Kidney capillary endothelial cell (primary cell): ENCODE data around the gene E2F1.
A peak's percentile ranks its signal among the peaks of the same experiment; 100 is the strongest.

Source experiments
- DNase-seq: peaks from one replicate; pipeline ENCODE4 v3.0.0-alpha.2; 2018; ENCODE audit warnings: low spot score

The E2F1 gene

DNA sequence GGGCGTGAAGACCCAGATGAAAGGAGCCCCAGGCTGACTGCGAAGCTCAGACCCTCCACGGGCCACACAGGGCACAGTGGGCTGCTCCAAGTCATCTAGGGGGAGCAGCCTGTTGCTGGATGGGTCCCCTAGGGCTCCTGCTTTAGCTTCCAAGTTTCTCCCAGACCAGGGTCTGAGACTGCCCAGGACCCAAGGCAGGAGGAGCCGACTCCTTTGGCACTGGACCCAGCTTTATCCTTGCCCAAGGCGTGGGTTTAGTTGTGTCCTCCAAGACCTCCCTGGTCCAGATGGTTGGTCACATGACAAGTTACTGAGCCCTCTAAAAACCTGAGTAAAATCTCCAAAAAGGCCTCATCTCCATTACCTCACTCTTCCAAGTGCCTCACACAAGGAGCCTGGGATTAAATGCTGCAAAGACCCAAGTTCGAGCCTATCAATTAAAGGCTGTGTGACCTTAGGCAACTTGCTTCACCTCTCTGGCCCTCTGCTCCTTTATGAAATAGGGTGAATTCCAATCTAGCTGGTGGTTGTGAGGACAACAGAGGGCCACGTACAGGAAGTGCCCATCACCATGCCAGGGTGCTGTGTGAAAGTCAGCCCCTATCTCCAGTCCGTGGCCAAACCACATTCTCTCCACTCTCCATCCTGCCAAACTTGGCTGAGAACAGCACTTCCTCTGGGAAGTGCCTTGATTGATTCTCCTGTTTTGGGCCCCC lies 14.5 kb downstream of the E2F1 start:
- no peak for DNase-seq

DNA sequence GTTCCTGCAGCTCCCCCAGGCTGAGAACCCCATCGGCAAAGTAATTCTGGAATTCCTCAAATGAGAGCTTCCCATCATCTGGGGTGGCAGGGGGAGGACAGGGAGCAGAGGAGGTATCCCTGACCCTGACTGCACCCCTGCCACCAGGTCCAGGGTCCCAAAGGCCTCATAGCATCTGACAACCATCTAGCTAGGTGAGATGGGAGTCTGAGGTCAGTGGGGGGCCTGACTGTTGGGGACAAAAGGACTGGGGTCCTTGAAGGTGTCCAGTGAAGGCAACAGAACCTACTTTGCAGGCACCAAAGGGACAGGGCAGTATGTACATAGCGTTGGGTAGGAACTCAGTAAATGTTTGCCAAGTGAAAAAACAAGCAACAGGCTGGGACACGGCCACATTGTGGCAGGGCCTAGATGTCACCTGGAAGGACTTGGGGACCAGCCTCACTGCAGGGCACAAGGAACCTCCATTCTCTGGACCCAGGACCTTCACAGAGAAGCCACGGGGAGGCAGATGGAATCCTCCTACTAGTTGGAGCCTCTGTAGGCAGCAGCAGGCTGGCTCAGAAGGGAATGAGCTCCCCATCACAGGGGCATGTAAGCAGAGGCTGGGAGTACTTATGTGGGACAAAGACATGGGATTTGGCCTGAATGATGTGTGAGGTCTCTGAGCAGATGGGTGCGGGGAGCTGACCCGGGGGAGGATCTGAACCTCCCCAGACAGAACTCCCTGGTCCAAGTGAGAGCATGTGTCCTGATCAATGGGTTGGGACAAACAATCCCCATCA lies 15.3 kb downstream of the E2F1 start:
- no peak for DNase-seq

DNA sequence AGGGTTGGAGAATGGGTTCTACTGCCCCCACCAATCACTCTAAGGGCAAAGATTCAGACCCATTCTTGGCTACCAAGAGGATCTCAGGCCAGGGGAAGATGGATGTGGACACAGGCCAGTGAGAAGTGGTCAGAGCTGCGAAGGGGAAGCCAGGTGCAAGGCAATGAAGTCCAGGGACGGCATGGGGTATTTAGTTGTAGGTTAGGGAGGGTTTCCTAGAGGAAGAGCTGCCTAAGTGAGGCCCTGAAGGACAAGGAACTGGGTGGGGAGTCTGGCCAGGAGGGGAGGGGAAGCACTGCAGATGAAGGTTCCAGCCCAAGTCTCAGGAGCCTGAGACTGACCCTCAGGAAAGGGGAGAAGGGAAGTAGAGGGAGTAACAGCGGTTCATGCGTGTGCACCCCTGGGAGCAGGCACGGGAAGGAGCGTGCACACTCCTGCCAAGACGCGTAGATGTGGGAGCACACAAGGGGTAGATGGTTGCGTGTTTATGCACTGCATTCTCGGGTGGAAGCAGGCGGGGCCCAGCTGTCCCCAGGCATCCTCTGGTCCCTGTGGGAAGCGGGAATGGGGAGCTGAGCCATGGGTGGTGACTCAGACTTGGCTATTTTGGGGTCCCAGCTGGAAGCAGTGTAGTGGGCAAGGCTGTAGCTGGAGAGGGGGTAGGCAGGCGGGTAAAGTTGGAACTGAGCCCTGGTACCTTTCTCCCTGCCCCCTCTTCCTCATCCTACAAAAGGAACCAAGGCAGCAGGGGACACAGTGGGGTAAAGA lies 16.1 kb downstream of the E2F1 start:
- no peak for DNase-seq

DNA sequence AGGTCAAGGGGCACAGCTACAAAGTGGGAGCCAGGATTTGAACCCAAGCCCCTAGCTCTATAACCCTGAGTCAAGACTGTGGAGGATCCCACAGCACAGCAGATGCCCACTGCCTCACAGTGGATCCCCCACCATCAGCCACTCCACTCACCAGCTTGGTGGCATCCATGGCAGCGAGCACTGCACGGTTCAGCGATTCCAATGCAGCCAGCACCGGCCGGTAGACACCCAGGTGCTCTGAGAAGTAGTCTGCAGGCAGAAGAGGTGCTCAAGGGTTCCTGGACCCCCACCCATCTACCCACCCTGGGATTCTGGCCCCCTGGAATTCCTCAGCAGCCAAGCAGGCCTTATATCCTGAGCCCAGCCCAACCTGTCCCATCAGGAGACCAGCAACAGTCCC lies 17.0 kb downstream of the E2F1 start:
- no peak for DNase-seq

DNA sequence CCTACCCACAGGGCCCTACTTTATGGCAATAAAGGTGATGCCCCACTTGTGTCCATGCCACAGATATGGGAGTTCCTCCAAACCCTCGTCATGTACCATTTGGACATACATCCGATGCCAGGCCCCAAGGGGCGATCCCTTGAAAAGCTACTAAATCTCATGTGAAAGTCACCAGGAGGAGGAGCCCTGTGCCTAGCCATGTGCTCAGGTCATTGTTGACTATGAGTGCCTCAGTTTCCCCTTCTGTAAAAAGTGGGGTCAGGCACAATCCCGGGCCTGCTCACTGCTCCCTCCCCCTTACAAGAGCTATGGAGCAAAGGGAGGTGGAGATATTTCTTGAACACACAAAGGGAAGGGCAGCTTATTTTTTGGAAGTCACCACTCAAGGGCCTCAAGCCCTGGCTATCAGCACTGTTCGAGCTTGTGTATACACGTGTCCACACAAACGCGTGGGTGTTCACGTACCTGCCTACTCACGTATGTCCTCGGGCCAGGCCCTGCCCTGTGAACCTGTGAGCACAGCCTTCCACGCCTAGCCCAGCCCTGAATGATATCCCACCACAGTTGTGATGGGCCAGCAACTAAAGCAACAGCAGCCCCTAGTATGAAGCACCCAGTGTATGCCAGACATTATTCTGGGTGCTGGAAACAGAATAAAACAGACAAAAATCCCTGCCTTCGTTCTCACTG lies 17.6 kb downstream of the E2F1 start:
- no peak for DNase-seq

DNA sequence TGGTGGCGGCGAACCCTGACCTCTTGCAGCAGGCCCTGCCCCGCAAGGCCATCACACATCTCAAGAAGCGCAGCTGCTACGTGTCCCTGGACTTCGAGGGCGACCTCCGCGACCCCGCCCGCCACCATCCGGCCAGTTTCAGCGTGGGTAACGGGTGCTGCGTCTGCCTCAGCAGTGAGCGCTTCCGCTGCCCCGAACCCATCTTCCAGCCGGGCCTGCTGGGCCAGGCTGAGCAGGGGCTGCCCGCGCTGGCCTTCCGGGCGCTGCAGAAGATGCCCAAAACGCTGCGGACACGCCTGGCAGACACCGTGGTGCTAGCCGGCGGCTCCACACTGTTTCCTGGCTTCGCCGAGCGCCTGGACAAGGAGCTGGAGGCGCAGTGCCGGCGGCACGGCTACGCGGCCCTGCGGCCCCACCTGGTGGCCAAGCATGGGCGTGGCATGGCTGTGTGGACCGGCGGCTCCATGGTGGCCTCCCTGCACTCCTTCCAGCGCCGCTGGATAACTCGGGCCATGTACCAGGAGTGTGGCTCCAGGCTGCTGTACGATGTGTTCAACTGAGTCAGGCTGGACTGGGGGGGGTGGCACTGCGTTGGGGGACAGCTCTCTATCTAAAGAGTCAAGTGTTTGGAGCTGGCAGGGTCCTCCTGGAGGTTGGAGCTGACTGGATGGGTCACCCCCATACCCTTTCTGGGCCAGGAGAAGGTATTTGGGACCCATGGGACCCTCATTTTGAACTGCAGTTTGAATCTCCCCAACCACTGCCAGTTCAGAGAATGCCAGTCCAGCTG lies 18.3 kb downstream of the E2F1 start:
- DNase-seq: peak; percentile 77

DNA sequence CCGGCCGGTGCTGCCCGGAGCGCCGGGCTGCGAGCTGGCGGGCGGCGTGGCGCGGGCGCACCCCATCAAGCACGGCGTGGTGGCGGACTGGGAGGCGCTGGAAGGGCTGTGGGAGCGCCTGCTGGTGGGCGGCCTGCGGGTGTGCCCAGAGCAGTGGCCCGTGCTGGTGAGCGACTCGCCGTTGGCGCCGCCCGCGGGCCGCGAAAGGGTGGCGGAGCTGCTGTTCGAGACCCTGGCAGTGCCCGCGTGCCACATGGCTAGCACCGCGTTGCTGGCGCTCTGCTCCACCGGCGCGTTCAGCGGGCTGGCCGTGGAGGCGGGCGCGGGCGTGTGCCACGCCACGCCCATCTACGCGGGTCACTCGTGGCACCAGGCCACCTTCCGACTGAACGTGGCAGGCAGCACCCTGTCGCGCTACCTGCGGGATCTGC lies 18.9 kb downstream of the E2F1 start:
- DNase-seq: peak; percentile 24

DNA sequence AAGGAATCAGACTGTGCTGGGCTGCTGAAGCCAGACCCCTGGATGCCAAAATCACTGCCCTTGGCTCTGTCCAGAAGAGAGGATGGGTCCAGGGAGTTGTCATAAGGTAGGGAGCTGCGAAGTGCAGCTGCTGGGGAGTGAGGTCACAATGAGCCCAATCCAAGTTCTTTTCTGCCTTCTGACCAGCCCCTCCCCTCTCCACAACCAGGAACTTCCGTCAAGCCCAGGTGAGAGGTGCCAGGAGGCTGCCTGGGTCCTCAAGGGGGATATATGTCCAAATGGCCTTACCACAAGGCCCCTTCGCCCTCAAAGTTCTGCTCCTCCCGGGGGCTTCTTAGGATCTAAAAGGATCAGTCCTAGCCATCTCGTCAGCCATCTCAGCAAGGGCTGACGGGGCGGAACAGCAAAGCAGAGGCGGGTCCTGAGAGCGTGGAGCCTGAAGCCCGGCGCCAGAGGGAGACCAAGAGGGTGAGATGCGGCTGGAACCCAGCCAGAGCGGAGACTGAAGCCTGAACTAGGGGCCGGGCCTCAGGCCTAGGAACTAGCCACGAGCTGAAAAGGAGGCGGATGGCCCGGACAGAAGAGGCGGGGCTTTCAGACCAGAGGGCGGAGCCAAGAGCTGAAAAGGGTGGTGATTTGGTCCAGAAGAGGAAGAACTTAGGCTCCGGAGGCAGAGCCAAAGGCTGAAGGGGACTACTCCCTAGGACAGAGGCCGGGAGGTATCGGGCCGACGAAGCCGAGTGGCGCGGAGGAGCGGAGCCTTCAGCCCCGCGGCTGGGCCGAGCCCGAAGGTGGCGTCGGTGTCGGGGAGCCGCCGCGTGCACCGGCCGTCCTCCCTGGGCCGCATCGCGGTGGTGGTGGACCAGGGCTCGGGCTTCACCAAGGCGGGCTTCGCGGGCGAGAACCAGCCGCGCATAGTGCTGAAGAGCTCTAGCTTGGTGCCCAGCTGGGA lies 19.6 kb downstream of the E2F1 start, which contains the start of gene ACTL10:
ACTL10 (plus strand) TSS at position 651 of the 952 bp plus-strand sequence. CDS start 555 bp downstream, outside the sequence.
- DNase-seq: peak; percentile 97

DNA sequence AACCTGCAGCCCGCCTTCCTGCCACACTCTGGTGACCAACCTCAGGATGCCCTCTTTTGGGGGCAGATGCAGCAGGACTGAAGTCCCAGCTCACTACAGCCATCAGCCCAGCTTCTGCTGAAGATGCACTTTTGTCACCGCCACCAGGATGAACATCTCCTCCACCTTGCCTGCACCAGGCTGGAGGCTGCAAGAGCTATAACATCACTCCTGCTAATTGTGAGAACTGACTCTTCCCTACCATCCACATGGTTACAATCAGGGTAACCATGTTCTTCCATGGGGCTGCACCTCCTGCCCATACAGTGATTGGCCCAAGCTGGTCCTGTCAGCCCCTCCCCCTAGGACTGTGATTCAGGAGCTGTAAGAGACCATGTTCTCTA lies 21.4 kb downstream of the E2F1 start:
- no peak for DNase-seq

DNA sequence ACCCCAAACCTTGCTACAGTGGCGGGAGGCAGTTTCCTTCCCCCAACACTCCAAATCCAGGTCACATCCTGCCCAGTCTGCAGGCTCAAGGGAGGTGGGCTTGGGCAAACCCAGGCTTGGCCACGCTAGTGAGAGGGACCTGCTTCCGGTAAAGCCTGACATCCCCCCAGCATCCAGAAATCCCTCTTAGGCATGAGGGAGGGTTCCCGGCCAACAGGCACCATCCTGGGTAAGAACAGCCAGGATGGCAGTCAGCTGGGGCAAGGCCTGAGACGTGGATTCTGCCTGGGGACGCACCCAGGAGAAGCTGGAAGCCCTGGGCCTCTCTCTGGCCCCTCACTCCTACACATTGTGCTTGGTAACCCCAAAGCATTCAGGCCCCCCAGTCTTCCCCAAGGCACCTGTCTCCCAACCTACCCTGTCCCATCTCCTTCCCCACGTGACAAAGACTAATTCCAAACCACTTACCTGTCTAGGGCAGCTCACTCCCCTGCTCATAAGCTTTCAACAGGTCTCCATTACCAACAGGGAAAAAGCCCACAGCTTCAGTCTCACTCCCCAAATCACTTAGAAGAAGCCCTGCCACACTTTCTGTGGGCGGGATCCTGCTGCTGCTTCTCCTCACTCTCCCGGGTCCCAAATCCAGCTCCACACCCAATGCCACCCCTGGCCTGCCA lies 22.0 kb downstream of the E2F1 start:
- no peak for DNase-seq

DNA sequence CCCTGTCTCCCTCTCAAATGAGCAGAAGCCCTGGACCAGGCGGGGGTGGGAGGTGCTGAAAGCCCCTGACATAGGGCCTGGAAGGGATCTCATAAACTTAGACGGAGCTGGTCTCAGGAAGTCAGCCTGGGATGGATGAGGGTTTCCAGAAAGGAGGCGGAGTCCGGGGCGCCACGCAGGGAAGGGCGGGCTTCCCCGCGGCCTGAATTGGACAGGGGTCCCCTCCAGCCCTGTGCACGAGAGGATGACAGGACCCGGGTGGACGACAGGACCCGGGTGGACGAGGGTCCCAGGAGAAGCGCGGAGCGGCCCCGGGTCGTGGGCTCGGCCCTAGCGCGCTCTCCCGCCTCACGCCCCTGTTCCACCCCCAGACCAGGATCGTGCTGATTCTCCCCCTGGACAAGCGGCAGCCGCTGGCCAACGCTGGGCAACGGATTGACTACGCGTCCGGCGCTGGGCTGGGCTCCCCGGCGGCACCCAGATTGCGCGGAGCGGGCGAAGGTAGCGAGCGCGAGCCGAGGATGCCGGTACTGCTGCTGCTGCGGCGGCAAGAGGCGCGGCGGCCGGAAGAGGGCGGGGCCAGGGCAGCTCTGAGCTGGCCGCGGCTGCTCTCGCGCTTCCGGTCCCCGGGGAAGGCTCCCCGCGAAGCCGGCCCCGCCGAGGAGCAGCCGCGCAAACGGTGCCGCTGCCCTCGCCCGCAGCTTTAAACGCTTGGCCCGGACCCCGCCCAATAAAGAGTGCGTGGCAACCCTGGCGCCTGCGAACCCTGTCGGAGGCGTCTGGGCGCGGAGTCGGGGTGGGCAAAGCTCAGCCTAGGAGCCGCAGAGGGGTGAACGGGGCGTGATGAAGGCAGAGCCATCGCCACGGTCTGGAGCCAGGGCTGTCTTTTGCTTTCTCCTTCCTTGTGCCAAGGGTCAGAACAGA lies 22.8 kb downstream of the E2F1 start:
- DNase-seq: no peak

DNA sequence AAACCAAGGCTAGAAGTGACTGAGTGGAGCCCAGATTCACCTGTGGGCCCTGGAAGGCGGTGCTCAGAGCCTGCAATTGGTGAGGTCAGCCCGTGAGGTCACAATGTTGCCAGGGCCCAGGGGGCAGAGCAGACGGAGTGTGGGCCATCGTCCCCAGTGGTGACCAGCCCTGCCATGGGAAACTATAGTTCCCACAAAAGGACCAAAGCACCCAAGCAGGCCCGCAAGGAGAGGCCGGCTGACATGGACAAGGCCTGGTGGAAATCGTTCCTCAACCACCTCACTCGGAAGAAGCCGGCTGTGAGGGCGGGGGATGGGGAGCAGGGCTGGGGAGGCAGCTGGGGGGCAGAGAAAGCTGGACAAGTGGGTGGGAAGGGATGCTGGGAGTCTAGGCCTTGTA lies 24.0 kb downstream of the E2F1 start, which contains the start of gene C20orf144:
C20orf144 (plus strand) TSS at position 156 of the 400 bp plus-strand sequence; CDS start at position 175, 19 bp downstream.
- no peak for DNase-seq

DNA sequence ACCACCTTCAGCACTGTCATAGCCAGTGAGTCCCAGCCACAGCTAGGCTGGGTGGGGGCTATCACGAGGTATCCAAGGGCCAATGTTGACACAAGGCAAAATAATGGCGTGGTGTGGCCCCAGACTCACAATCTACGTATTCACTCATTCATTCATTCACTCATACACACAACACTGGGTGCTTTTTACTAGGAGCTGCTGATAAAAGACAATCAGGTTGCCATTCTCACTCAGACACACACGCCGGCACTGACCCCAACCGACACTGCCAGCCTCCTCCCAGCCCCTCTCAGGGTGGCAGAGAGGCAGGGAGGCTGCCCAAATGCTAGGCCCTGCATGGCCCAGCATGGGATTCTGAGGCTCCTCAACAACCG lies 25.5 kb downstream of the E2F1 start:
- no peak for DNase-seq

DNA sequence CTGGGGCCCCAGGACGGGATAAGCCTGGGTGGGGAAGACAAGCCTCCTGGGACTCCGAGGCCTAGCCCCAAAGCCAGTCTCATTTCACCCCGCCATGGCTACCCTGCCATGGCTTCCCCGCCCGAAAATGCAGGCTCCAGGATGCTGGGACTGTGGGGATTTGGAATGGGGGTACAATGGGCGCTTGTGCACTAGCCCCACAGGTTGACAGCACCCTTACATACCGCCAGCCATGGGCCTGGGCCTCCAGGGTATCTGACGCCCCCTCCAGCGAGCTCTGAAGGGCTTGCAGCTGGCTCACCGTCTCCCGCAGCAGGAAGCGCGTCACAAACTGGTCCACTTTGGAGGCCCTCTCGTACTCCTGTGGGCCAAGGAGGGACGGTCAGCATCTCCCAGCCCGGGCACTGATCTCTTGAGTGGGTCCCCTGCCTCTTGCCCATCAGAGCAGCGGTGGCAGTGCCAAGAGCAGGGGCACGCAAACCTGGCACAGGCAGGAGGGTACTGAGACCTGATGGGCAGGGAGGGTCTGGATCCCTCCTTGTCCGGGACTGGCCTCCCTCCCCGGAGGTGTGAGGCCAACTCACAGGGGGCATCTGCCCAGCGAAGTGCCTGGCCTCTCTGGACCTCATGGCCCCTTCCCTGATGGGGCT lies 26.0 kb downstream of the E2F1 start:
- DNase-seq: no peak

DNA sequence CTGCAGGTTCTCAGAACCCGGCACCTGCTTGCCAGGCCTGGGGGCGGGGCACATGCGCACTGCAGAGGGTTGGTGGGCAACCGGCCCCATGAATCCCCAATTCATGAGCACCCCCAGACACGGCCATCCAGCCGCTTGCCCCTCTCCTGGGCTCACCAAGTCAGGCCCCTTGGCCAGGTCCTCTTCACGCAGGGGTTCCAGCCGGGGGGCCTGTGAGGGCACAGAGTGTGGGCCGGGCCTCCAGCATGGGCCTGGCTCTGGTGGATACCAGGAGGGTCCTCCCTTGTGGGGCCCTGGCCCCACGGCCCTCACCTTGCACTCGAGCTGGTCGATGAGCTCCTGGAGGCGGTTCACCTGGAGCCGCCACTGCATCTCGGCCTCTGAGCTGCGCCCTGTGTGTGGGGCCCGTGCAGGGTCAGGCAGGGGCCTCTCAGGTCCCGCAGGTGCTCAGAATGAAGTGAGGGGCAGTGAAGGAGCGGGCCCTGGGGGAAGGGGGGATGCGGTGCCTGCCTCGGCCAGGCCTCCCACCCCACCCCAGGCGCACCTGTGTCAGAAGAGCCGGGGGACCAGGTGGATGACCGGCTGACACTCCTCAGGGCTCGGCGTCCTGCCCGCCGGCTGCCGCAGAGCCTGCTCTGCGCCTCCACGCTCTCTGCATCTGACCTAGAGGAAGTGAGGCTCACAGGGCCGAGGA lies 26.7 kb downstream of the E2F1 start:
- no peak for DNase-seq

DNA sequence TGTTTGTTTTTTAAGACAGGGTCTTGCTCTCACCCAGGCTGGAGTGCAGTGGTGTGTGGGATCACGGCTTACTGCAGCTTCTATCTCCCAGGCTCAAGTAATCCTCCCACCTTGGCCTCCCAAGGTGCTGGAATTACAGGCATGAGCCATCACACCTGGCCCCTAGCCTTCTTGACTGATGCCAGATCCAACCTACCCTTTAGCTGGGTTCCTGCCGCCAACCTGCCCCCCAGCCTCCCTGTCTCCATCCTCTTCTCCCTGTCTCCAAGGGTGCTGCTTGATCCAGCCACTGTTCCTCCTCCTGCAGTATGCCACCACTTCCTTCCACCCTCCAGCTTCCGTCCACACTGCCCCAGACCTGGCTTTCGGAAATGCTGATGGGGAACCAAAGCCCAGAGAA lies 27.3 kb downstream of the E2F1 start:
- DNase-seq: no peak

DNA sequence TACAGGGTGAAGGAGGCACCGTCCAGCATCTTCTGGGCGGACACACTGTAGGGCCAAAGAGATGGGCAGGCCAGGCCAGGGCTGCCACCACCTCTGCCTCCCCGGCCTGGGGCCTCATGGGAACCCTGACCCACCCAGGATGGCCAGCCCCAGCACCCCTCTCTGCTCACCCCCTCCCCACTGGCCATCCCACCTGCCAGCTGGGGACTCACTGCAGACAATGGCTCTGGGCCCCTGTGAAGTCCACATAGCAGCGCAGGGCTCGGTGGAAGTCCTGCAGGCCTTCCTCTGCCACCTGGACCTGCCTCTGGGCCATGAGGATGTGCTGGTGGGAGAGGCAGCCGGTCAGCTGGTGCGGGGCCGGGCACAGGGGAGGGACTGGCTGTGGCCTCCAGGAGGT lies 27.7 kb downstream of the E2F1 start:
- no peak for DNase-seq
